ENCODE measurements around the gene MAML3.

MAML3 gene

DNA sequence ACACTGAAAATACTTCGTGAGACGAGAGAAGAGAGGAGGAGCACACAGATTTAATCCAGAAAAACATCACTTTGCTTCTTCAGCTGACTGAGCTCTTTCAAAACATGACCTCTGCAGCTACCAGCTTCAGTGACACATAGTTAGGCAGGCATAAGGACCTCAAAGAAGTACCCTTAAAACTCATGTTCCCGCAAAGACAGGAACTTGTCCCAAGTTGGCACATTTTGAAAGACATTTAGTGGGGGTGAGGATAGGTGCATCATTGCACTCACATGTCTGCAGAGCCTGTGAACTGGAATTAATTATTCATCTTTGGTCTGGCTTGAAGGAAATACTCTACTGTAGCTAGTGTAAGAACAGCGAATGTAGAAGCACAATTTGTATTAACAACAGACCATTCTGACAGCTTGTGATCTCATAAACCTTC, 266.6 kb downstream of the MAML3 start:
- TF ChIP-seq, protein P1, sequence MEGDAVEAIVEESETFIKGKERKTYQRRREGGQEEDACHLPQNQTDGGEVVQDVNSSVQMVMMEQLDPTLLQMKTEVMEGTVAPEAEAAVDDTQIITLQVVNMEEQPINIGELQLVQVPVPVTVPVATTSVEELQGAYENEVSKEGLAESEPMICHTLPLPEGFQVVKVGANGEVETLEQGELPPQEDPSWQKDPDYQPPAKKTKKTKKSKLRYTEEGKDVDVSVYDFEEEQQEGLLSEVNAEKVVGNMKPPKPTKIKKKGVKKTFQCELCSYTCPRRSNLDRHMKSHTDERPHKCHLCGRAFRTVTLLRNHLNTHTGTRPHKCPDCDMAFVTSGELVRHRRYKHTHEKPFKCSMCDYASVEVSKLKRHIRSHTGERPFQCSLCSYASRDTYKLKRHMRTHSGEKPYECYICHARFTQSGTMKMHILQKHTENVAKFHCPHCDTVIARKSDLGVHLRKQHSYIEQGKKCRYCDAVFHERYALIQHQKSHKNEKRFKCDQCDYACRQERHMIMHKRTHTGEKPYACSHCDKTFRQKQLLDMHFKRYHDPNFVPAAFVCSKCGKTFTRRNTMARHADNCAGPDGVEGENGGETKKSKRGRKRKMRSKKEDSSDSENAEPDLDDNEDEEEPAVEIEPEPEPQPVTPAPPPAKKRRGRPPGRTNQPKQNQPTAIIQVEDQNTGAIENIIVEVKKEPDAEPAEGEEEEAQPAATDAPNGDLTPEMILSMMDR (IDR thresholded peaks at IDR 0.05; ENCODE audit: low read length, missing control alignments), result no peak
- H3K4me3 ChIP-seq (replicated peaks; ENCODE audit: low read depth, low read length), result no peak overlapping the region
- no peak for DNase-seq (ENCODE audit: low read depth)

DNA sequence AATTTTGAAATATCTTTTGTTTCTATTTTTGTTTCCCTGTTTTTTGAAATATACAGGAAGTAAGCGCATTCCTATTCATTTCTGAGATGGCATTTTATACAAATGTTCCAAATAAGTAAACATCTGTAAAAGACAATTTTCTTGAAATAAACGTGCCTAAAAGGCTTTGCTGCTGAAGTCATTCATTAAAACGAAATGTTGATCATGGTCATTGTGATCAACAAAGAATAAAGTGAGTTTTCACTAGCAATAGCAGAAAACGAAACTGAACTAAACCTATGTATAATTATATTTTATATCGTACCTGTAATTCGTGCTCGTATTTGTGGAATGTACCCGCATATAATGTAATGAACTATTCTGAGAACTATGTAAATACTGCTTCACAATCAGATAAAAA, 267.2 kb downstream of the MAML3 start:
- no peak overlapping the region for H3K4me3 ChIP-seq (replicated peaks; ENCODE audit: low read depth, low read length)
- DNase-seq (ENCODE audit: low read depth), result no peak
- TF ChIP-seq, protein P1 (IDR thresholded peaks at IDR 0.05; ENCODE audit: low read length, missing control alignments), result no peak

DNA sequence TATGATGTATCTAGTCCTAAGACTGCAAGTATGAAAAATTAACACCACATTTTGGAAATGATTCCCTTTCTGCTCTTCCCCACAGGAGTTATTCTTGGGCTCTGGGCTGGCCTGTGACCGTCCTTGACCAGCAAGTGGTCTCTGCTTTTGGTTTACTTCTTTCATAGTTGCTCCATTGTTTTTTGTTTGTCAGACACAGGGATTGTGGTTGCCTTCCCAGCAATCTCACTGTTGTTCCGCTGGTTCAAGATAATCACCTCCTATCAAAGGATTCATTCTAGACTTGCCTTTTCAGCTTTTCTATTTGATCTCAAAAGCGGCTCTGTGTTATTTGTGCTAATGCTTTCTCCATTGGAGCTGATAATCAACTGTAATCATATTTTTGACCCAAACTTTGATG, 269.5 kb downstream of the MAML3 start:
- no peak overlapping the region for H3K4me3 ChIP-seq (replicated peaks; ENCODE audit: low read depth, low read length)
- DNase-seq (ENCODE audit: low read depth), result no peak
- TF ChIP-seq, protein P1 (IDR thresholded peaks at IDR 0.05; ENCODE audit: low read length, missing control alignments), result no peak

DNA sequence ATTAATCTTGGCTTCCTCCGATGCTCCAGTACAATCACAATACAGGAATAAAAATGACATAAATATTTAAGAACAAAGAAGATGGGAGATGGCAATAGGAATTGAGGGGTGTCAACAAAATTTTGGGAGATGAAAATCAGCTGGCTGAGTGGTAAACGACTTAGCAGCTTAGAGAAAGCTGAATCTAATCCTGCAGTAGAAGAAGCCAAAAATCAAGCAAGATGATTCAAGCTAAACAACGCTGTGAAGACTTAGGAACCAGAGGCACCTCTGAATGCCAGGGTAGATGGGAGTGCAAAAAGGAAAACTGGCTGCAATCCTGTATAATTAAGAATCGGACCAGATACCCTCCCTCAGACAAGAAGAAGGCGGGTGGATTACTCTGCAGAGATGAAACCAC, 273.1 kb downstream of the MAML3 start:
- TF ChIP-seq, protein P1 (IDR thresholded peaks at IDR 0.05; ENCODE audit: low read length, missing control alignments), result no peak
- no peak overlapping the region for H3K4me3 ChIP-seq (replicated peaks; ENCODE audit: low read depth, low read length)
- DNase-seq (ENCODE audit: low read depth), result no peak

DNA sequence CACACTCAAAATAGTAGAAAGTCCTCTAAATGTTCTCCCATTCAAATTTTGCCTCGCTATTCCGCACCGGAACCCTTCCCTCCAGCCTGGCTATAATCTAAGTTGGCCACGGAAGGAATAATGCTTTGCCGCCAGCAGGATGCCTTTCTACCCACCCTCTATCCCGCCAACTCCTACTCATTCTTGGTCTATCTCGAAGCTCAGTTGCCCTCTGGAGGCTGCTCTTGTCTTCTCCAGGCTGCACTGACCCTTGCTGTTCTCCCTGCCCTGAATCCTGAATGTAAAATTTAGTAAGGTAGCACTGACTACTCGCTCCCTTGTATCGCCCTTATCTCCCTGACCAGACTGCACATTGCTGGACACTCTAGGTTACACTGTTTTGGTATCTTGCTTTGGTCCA, 275.9 kb downstream of the MAML3 start:
- TF ChIP-seq, protein P1 (IDR thresholded peaks at IDR 0.05; ENCODE audit: low read length, missing control alignments), result no peak
- DNase-seq (ENCODE audit: low read depth), result no peak
- H3K4me3 ChIP-seq (replicated peaks; ENCODE audit: low read depth, low read length), result no peak overlapping the region

DNA sequence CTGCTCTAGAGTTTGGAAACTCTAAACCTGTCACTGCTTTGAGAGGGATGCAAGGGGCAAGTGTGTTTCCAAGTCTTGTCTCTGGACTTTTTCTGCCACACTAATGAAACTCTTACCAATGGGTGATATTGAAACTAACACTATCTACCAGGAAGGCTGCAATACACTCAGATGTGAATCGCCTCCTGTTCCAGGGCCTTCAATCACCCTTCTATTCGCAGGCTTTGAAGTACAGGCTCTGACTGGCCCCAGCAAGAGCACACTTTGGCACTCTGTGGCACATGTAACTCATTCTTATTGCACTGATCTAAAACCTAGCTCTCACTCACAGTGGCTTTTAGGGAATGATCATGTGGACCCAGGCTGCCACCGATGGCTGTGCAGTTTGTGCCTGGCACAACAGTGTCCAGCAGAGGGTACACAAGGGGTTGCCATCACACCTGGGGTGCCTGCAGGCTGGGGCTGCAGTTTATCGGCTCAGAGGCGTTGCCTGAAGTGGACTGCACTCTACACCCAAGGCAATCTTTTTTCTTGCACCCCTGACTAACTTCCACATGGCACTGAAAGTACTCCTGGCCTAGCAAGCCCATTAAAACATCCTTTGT, 277.5 kb downstream of the MAML3 start:
- H3K4me3 ChIP-seq (replicated peaks; ENCODE audit: low read depth, low read length), result no peak overlapping the region
- TF ChIP-seq, protein P1 (IDR thresholded peaks at IDR 0.05; ENCODE audit: low read length, missing control alignments), result no peak
- no peak for DNase-seq (ENCODE audit: low read depth)

DNA sequence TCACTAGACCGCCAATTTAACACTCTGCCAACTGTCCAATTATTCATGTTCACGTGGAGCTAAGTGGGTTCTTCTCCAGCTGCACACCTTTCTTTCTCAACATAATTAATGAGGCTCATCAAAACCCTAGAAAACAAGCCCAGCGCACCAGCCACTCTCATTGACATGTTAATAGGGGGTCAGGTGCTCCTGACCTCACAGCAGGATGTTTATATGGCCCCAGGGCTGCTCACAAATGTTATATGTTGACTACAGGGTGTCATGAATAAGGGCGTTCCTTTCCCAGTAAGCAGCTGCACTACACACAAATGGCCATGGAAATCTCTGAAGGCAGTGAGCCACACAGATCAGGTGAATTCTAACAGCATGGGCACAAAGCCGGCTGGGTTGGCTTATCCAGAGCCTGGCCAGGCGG, 278.6 kb downstream of the MAML3 start:
- TF ChIP-seq, protein P1 (IDR thresholded peaks at IDR 0.05; ENCODE audit: low read length, missing control alignments), result no peak
- H3K4me3 ChIP-seq (replicated peaks; ENCODE audit: low read depth, low read length), result no peak overlapping the region
- no peak for DNase-seq (ENCODE audit: low read depth)
